Measurements from ENCODE around the gene SNAP29. TPM values are rescaled to one million over a fixed set of nuclear protein-coding genes. Genes with fewer than 3 reads are reported as not detected.

Gene SNAP29
- total and polyA plus RNA-seq, 2 experiments from 2014 or later = 8.2 to 22.9 TPM

GRCh38 chr22:20928573-20928967 is 69.8 kb downstream of the SNAP29 start (continued):
- TF ChIP-seq REST (IDR thresholded peaks at IDR 0.05; ENCODE audit: unreplicated experiment) (no peak), POLR2AphosphoS5 (IDR thresholded peaks at IDR 0.05; ENCODE audit: low read depth) (no peak), STAT1 (IDR thresholded peaks at IDR 0.05; ENCODE audit: unreplicated experiment) (no peak), JUNB (IDR thresholded peaks at IDR 0.05; ENCODE audit: unreplicated experiment) (no peak), NANOG (IDR thresholded peaks at IDR 0.05; ENCODE audit: borderline replicate concordance) (no peak), ETS1 (IDR thresholded peaks at IDR 0.05) (no peak)

GRCh38 chr22:20930004-20930403 is 71.2 kb downstream of the SNAP29 start:
- H3K27ac ChIP-seq (ENCODE audit: low read depth) = no peak overlapping the region

More at GRCh38 chr22:20930004-20930403, 71.2 kb downstream of the SNAP29 start:
- peaks cover 100% of the 10 kb centered on the region for H3K79me2 ChIP-seq (replicated peaks; ENCODE audit: insufficient read depth)
- no peaks in the 10 kb centered on the region for H3K9me2 ChIP-seq (ENCODE audit: insufficient read depth)
- H3K36me3 Mint-ChIP-seq (ENCODE audit: low read depth) = peaks cover 28% of the 10 kb centered on the region
- DNase-seq (ENCODE audit: low spot score) = no peak
- H3K4me3 ChIP-seq = no peak overlapping the region
- no peak for ATAC-seq
- no peak overlapping the region for H3K4me2 ChIP-seq
- H3K27me3 ChIP-seq (ENCODE audit: insufficient read depth) = no peaks in the 10 kb centered on the region
- peaks cover 16% of the 10 kb centered on the region for H3K4me1 Mint-ChIP-seq
- TF ChIP-seq ZNF114 (CRISPR knock-in tag; IDR thresholded peaks at IDR 0.05) (no peak), NANOG (IDR thresholded peaks at IDR 0.05; ENCODE audit: borderline replicate concordance) (no peak), CTCF (conservative IDR thresholded peaks at IDR 0.05; ENCODE audit: low read depth in 2 of 2) (no peak), STAT1 (IDR thresholded peaks at IDR 0.05; ENCODE audit: unreplicated experiment) (no peak), ZNF331 (CRISPR knock-in tag; IDR thresholded peaks at IDR 0.05; ENCODE audit: low read depth) (no peak), REST (IDR thresholded peaks at IDR 0.05; ENCODE audit: unreplicated experiment) (no peak), ETS1 (IDR thresholded peaks at IDR 0.05) (no peak)
- peaks cover 94% of the 10 kb centered on the region for H4K20me1 ChIP-seq (replicated peaks; ENCODE audit: insufficient read depth)
- peaks cover 23% of the 10 kb centered on the region for H3K4me1 ChIP-seq (ENCODE audit: insufficient read depth)
- H3K27ac Mint-ChIP-seq = no peak overlapping the region
- H2AFZ ChIP-seq = no peak overlapping the region
- no peak overlapping the region for H3K4me3 Mint-ChIP-seq
- H3K9me3 Mint-ChIP-seq = no peaks in the 10 kb centered on the region
- H3K27me3 Mint-ChIP-seq (ENCODE audit: insufficient read depth, low read depth, poor library complexity) = peaks cover 6% of the 10 kb centered on the region
- H3K36me3 ChIP-seq (ENCODE audit: insufficient read depth) = peaks cover 15% of the 10 kb centered on the region
- H3F3A ChIP-seq (replicated peaks; ENCODE audit: low read depth) = no peaks in the 10 kb centered on the region

All from GM23338 (cell line).